Fibroblast of the aortic adventitia (primary cell): ENCODE measurements around the gene TAS2R30. TPM values are rescaled to one million over a fixed set of nuclear protein-coding genes. Genes with fewer than 3 reads are reported as not detected.

Source experiments
- DNase-seq: peaks from one replicate; pipeline ENCODE4 v3.0.0-alpha.2; 2010; ENCODE audit warnings: low read depth
- H3K4me3 ChIP-seq: 2 replicates; pipeline ENCODE4 v1.5.1; 2011; ENCODE audit warnings: low read depth, mild to moderate bottlenecking, control low read depth, low read length, moderate library complexity
- CTCF ChIP-seq: IDR thresholded peaks from 2 replicates; pipeline ENCODE4 v1.5.1; 2011; ENCODE audit warnings: mild to moderate bottlenecking, low read length, control low read depth, inconsistent platforms; ENCODE audit not compliant: insufficient read depth
- total RNA-seq: library from RNA; depleted of rRNA; stranded (reverse); fragments of >200 nt; gene quantifications from 2 replicates; pipeline ENCODE4 v1.2.3, GENCODE V29; 2012; ENCODE audit warnings: low replicate concordance

The TAS2R30 gene
- total RNA-seq, 1 donor, result 6.9 TPM

- no peak for TF ChIP-seq CTCF
- no peak for DNase-seq
- H3K4me3 ChIP-seq, result no peak overlapping the region
Observed at GRCh38 chr12:11154400-11154925, 20.0 kb upstream of the TAS2R30 start.

GRCh38 chr12:11152725-11153124 lies 18.3 kb upstream of the TAS2R30 start:
- no peak for DNase-seq
- no peak for TF ChIP-seq CTCF
- no peak overlapping the region for H3K4me3 ChIP-seq

GRCh38 chr12:11150832-11151231 lies 16.4 kb upstream of the TAS2R30 start:
- no peak for TF ChIP-seq CTCF
- no peak overlapping the region for H3K4me3 ChIP-seq
- no peak for DNase-seq

- TF ChIP-seq CTCF, result no peak
- DNase-seq, result no peak
- no peak overlapping the region for H3K4me3 ChIP-seq
Observed at GRCh38 chr12:11147420-11147819, 13.0 kb upstream of the TAS2R30 start.

- DNase-seq, result no peak
- H3K4me3 ChIP-seq, result no peak overlapping the region
- no peak for TF ChIP-seq CTCF
Observed at GRCh38 chr12:11144297-11144696, 9.9 kb upstream of the TAS2R30 start.

- DNase-seq, result no peak
- TF ChIP-seq CTCF, result no peak
- H3K4me3 ChIP-seq, result no peak overlapping the region
Observed at GRCh38 chr12:11143352-11143751, 8.9 kb upstream of the TAS2R30 start.

GRCh38 chr12:11136075-11136474 lies 1.6 kb upstream of the TAS2R30 start:
- H3K4me3 ChIP-seq, result no peak overlapping the region
- no peak for DNase-seq
- no peak for TF ChIP-seq CTCF
